HEK293 (cell line): ENCODE data around the gene TNFRSF1A.

ENCODE experiments used
- CTCF ChIA-PET: fragments of 350-600 bp; formaldehyde crosslinking; extraction: SDS; loops from one replicate; lab custom pipeline; 2021; ENCODE audit warnings: antibody characterized with exemption; lab: Yijun Ruan, JAX
- POLR2A ChIA-PET: fragments of 300-600 bp; formaldehyde crosslinking; extraction: SDS; loops from one replicate; lab custom pipeline; 2020; ENCODE audit warnings: antibody characterized with exemption, inconsistent platforms; lab: Yijun Ruan, JAX
- H3K27ac ChIP-seq: fragments of 200-500 bp; sonication (Bioruptor generic); 2 replicates; pipeline ENCODE4 v1.5.1; 2014; ENCODE audit warnings: low read depth, low read length, control low read depth, inconsistent platforms; ENCODE audit errors: extremely low read depth
- H3K36me3 ChIP-seq, 2 experiments: fragments of 200-500 bp in 1 of 2; sonication (Bioruptor generic) in 1 of 2; 1 replicate in 1 of 2; 2 replicates in 1 of 2; pipeline ENCODE4 v1.5.1; 2014 to 2017; ENCODE audit warnings: inconsistent platforms in 2 of 2, low read length in 2 of 2; ENCODE audit not compliant: control insufficient read depth in 2 of 2, insufficient read depth in 1 of 2
- H3K4me1 ChIP-seq: fragments of 200-500 bp; sonication (Bioruptor generic); 2 replicates; pipeline ENCODE4 v1.5.1; 2014; ENCODE audit warnings: mild to moderate bottlenecking, low read length, inconsistent platforms; ENCODE audit not compliant: control insufficient read depth, insufficient read depth
- H3K4me3 ChIP-seq: 2 replicates; pipeline ENCODE4 v1.5.1; 2011; ENCODE audit warnings: low read depth, mild to moderate bottlenecking, control low read depth, low read length, moderate library complexity
- H3K9me3 ChIP-seq: fragments of 200-500 bp; sonication (Bioruptor generic); 2 replicates; pipeline ENCODE4 v1.5.1; 2014; ENCODE audit warnings: low read depth, low read length, inconsistent platforms; ENCODE audit not compliant: control insufficient read depth, insufficient read depth
- EGR2 ChIP-seq: fragments of 450-650 bp; formaldehyde crosslinking; IDR thresholded peaks from 2 replicates; pipeline ENCODE4 v1.5.1; 2016; ENCODE audit warnings: low read depth, missing biosample characterization, missing genetic modification characterization
- GLI2 ChIP-seq: fragments of 450-650 bp; formaldehyde crosslinking; IDR thresholded peaks from 2 replicates; pipeline ENCODE4; 2017; ENCODE audit warnings: missing biosample characterization, missing genetic modification characterization, low read depth, borderline replicate concordance
- HOXC10 ChIP-seq: sonication (generic); formaldehyde crosslinking; IDR thresholded peaks from 2 replicates; pipeline ENCODE4 v1.8.1; 2023; ENCODE audit warnings: mild to moderate bottlenecking, missing genetic modification reagents
- REPIN1 ChIP-seq: fragments of 450-650 bp; formaldehyde crosslinking; IDR thresholded peaks from 2 replicates; pipeline ENCODE4 v1.5.1; 2017; ENCODE audit warnings: missing biosample characterization, missing genetic modification characterization, low read depth
- SALL2 ChIP-seq: fragments of 450-650 bp; formaldehyde crosslinking; IDR thresholded peaks from 2 replicates; pipeline ENCODE4 v1.5.0; 2017; ENCODE audit warnings: missing biosample characterization, mild to moderate bottlenecking, missing genetic modification characterization, borderline replicate concordance
- SCRT1 ChIP-seq: fragments of 450-650 bp; formaldehyde crosslinking; IDR thresholded peaks from 2 replicates; pipeline ENCODE4 v1.5.1; 2016; ENCODE audit warnings: missing biosample characterization, missing genetic modification characterization, borderline replicate concordance
- ZBTB21 ChIP-seq: fragments of 450-650 bp; formaldehyde crosslinking; IDR thresholded peaks from 2 replicates; pipeline ENCODE4 v1.5.1; 2017; ENCODE audit warnings: missing biosample characterization, missing genetic modification characterization
- ZFHX2 ChIP-seq: fragments of 450-650 bp; formaldehyde crosslinking; conservative IDR thresholded peaks from 2 replicates; pipeline ENCODE4 v1.5.1; 2016; ENCODE audit warnings: missing biosample characterization, missing genetic modification characterization
- ZNF221 ChIP-seq: fragments of 450-650 bp; formaldehyde crosslinking; IDR thresholded peaks from 2 replicates; pipeline ENCODE4 v1.5.1; 2017; ENCODE audit warnings: missing biosample characterization, missing genetic modification characterization, borderline replicate concordance
- ZNF621 ChIP-seq: fragments of 450-650 bp; formaldehyde crosslinking; IDR thresholded peaks from 2 replicates; pipeline ENCODE4 v1.5.1; 2017; ENCODE audit warnings: missing biosample characterization, missing genetic modification characterization
- ZNF791 ChIP-seq: fragments of 450-650 bp; formaldehyde crosslinking; IDR thresholded peaks from 2 replicates; pipeline ENCODE4 v1.5.1; 2016; ENCODE audit warnings: missing biosample characterization, missing genetic modification characterization
- ZNF843 ChIP-seq: fragments of 450-650 bp; formaldehyde crosslinking; IDR thresholded peaks from 2 replicates; pipeline ENCODE4 v1.5.1; 2016; ENCODE audit warnings: missing biosample characterization, missing genetic modification characterization
- ZSCAN23 ChIP-seq: fragments of 450-650 bp; formaldehyde crosslinking; IDR thresholded peaks from 2 replicates; pipeline ENCODE4 v1.5.1; 2016; ENCODE audit warnings: missing biosample characterization, missing genetic modification characterization
- ZSCAN30 ChIP-seq: fragments of 450-650 bp; IDR thresholded peaks from 2 replicates; pipeline ENCODE4 v1.5.1; 2018; ENCODE audit warnings: missing biosample characterization, mild to moderate bottlenecking, missing genetic modification characterization, moderate library complexity
- TF ChIP-seq, protein P1 (sequence below): fragments of 450-650 bp; formaldehyde crosslinking; IDR thresholded peaks from 2 replicates; pipeline ENCODE4 v1.5.1; 2017; ENCODE audit warnings: missing biosample characterization, missing genetic modification characterization
- TF ChIP-seq, protein P2 (sequence below): fragments of 450-650 bp; formaldehyde crosslinking; IDR thresholded peaks from 2 replicates; pipeline ENCODE4 v1.5.1; 2016; ENCODE audit warnings: missing biosample characterization, missing genetic modification characterization
- TF ChIP-seq, protein P3 (sequence below): fragments of 450-650 bp; formaldehyde crosslinking; IDR thresholded peaks from 2 replicates; pipeline ENCODE4 v1.5.1; 2017; ENCODE audit warnings: missing biosample characterization, missing genetic modification characterization
- TF ChIP-seq, protein P4 (sequence below): fragments of 450-650 bp; formaldehyde crosslinking; IDR thresholded peaks from 2 replicates; pipeline ENCODE4 v1.5.1; 2016; ENCODE audit warnings: missing biosample characterization, missing genetic modification characterization
- TF ChIP-seq, protein P5 (sequence below): fragments of 450-650 bp; formaldehyde crosslinking; IDR thresholded peaks from 2 replicates; pipeline ENCODE4 v1.5.1; 2017; ENCODE audit warnings: missing biosample characterization, missing genetic modification characterization
- TF ChIP-seq, protein P6 (sequence below): fragments of 450-650 bp; formaldehyde crosslinking; IDR thresholded peaks from 2 replicates; pipeline ENCODE4 v1.5.1; 2016; ENCODE audit warnings: missing biosample characterization, missing genetic modification characterization

TNFRSF1A gene

DNA sequence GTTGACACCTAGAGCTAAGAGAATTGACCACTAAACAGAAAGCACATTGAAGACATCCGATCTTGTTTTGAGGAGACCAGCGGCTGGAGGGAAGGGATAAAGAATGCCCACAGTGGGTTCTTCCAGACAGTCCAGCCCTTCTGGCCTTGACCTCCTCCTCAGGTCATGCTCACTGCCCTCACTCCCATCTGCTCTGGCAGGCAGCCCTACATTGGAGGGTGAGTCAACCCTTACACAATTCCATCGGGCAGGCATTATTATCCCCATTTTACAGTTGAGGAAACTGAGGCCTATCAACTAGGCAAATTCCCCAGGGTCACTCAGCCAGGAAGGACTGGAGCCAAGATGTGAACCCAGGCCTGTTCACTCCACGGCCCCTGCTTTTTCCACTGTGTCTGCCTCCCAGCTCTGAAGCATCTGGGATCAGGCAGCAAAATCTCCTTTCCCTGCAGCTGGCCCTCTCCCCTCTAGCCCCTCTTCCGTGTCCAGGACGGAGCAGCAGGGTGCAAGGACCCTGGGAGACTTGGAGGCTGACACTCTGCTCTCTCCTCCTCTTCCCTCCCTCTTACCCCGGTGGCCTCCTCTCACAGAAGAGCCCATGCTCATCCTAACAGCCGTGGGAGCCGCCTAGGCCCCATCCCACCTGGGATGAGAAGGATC, 28.2 kb upstream of the TNFRSF1A start:
- peaks cover 18% of the 10 kb centered on the region for H3K4me1 ChIP-seq
- H3K9me3 ChIP-seq: no peaks in the 10 kb centered on the region
- no peaks in the 10 kb centered on the region for H3K36me3 ChIP-seq
- CTCF ChIA-PET: interaction anchor here (0.6 to 3.0 kb wide), 7 partner anchors 9 to 96 kb away, joined by 3 to 23 read pairs (median 4); no protein-coding TSS in a partner anchor
- H3K27ac ChIP-seq: peak overlapping the region; percentile 75
- H3K4me3 ChIP-seq: no peak overlapping the region
- TF ChIP-seq EGR2 (tag by site-specific recombination) (peak; percentile 60; the same call in 1 of the 2 replicates), SCRT1 (tag by site-specific recombination) (no peak), SALL2 (tag by site-specific recombination) (no peak), ZNF221 (tag by site-specific recombination) (no peak), ZNF621 (no peak), ZSCAN30 (tag by site-specific recombination) (no peak), ZFHX2 (peak; percentile 51), REPIN1 (no peak)
- TF ChIP-seq, protein P1, sequence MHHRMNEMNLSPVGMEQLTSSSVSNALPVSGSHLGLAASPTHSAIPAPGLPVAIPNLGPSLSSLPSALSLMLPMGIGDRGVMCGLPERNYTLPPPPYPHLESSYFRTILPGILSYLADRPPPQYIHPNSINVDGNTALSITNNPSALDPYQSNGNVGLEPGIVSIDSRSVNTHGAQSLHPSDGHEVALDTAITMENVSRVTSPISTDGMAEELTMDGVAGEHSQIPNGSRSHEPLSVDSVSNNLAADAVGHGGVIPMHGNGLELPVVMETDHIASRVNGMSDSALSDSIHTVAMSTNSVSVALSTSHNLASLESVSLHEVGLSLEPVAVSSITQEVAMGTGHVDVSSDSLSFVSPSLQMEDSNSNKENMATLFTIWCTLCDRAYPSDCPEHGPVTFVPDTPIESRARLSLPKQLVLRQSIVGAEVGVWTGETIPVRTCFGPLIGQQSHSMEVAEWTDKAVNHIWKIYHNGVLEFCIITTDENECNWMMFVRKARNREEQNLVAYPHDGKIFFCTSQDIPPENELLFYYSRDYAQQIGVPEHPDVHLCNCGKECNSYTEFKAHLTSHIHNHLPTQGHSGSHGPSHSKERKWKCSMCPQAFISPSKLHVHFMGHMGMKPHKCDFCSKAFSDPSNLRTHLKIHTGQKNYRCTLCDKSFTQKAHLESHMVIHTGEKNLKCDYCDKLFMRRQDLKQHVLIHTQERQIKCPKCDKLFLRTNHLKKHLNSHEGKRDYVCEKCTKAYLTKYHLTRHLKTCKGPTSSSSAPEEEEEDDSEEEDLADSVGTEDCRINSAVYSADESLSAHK: no peak
- TF ChIP-seq, all 188 proteins: peak for 2
- POLR2A ChIA-PET: interaction anchor here (0.9 to 3.4 kb wide), 6 partner anchors 24 to 166 kb away, joined by 3 to 37 read pairs (median 6); partner anchors contain the start of genes TNFRSF1A and VAMP1

DNA sequence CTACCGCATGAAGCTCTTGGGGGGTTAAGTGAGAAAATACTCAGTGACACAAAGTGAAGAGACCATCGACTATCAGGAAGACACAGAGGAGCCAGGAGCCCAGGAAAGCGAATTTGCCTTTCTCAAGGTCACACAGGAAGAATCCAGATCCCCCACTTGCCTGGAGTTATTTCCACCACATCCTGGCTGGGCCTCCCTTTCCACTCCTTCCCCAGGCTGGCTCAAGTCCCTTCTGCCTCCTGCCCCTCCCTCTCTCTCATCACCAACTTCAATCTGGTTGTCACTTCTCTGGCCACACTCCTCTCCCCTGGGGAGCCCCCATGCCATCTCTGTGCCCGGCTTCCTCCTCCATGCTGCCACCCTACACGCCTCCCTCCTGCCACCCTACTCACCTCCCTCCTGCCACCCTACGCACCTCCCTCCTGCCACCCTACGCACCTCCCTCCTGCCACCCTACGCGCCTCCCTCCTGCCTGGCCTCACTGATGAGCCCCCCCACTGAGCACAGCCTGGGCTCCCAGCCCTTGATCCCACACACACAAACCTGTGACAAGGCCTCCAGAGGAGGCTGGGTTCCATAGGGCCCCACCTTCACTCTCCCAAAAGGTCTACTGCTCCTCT, 27.1 kb upstream of the TNFRSF1A start:
- Histone ChIP-seq H3K36me3 (no peaks in the 10 kb centered on the region), H3K9me3 (no peaks in the 10 kb centered on the region), H3K27ac (no peak overlapping the region), H3K4me1 (peaks cover 18% of the 10 kb centered on the region), H3K4me3 (no peak overlapping the region)
- POLR2A ChIA-PET: interaction anchor here (0.6 to 1.3 kb wide), 3 partner anchors 165 to 355 kb away, joined by 3 to 6 read pairs (median 5); partner anchors contain the start of genes COPS7A, GAPDH and ZNF384
- CTCF ChIA-PET: interaction anchor here (0.6 to 1.8 kb wide), 3 partner anchors 8 to 84 kb away, joined by 3 to 5 read pairs (median 4); no protein-coding TSS in a partner anchor
- TF ChIP-seq, protein P2, sequence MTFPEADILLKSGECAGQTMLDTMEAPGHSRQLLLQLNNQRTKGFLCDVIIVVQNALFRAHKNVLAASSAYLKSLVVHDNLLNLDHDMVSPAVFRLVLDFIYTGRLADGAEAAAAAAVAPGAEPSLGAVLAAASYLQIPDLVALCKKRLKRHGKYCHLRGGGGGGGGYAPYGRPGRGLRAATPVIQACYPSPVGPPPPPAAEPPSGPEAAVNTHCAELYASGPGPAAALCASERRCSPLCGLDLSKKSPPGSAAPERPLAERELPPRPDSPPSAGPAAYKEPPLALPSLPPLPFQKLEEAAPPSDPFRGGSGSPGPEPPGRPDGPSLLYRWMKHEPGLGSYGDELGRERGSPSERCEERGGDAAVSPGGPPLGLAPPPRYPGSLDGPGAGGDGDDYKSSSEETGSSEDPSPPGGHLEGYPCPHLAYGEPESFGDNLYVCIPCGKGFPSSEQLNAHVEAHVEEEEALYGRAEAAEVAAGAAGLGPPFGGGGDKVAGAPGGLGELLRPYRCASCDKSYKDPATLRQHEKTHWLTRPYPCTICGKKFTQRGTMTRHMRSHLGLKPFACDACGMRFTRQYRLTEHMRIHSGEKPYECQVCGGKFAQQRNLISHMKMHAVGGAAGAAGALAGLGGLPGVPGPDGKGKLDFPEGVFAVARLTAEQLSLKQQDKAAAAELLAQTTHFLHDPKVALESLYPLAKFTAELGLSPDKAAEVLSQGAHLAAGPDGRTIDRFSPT (tag by site-specific recombination): peak; percentile 77
- TF ChIP-seq, protein P3, sequence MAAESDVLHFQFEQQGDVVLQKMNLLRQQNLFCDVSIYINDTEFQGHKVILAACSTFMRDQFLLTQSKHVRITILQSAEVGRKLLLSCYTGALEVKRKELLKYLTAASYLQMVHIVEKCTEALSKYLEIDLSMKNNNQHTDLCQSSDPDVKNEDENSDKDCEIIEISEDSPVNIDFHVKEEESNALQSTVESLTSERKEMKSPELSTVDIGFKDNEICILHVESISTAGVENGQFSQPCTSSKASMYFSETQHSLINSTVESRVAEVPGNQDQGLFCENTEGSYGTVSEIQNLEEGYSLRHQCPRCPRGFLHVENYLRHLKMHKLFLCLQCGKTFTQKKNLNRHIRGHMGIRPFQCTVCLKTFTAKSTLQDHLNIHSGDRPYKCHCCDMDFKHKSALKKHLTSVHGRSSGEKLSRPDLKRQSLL: no peak
- TF ChIP-seq, protein P4, sequence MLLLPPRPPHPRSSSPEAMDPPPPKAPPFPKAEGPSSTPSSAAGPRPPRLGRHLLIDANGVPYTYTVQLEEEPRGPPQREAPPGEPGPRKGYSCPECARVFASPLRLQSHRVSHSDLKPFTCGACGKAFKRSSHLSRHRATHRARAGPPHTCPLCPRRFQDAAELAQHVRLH (tag by site-specific recombination): no peak
- no peak for TF ChIP-seq ZNF843 (tag by site-specific recombination)
- no peak for TF ChIP-seq ZNF791
- no peak for TF ChIP-seq ZBTB21 (tag by site-specific recombination)
- no peak for TF ChIP-seq ZSCAN23 (tag by site-specific recombination)
- TF ChIP-seq GLI2 (tag by site-specific recombination): no peak
- TF ChIP-seq, protein P5, sequence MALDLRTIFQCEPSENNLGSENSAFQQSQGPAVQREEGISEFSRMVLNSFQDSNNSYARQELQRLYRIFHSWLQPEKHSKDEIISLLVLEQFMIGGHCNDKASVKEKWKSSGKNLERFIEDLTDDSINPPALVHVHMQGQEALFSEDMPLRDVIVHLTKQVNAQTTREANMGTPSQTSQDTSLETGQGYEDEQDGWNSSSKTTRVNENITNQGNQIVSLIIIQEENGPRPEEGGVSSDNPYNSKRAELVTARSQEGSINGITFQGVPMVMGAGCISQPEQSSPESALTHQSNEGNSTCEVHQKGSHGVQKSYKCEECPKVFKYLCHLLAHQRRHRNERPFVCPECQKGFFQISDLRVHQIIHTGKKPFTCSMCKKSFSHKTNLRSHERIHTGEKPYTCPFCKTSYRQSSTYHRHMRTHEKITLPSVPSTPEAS (tag by site-specific recombination): no peak
- TF ChIP-seq HOXC10 (CRISPR knock-in tag): no peak
- TF ChIP-seq, protein P6, sequence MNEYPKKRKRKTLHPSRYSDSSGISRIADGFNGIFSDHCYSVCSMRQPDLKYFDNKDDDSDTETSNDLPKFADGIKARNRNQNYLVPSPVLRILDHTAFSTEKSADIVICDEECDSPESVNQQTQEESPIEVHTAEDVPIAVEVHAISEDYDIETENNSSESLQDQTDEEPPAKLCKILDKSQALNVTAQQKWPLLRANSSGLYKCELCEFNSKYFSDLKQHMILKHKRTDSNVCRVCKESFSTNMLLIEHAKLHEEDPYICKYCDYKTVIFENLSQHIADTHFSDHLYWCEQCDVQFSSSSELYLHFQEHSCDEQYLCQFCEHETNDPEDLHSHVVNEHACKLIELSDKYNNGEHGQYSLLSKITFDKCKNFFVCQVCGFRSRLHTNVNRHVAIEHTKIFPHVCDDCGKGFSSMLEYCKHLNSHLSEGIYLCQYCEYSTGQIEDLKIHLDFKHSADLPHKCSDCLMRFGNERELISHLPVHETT (tag by site-specific recombination): no peak
